HG02610 (cell line): Measurements from ENCODE around the gene MAFF.
"Not testable (repeated sequence)": the region's sequence is repeated elsewhere in the genome, so short reads cannot be mapped to it uniquely, and the experiment has no call there.

Experiments used
- ATAC-seq: cut with Tn5 transposase; IDR thresholded peaks from one replicate; pipeline ENCODE4 v1.9.1; 2021; ENCODE audit warnings: mild to moderate bottlenecking, moderate library complexity; ENCODE audit not compliant: unreplicated experiment

Gene MAFF

GRCh38 chr22:38201711-38202436, at the start of gene MAFF:
Gene MAFF, plus strand, starts transcription at chr22:38201994. Its CDS starts 11,860 bp downstream, at chr22:38213854.
- ATAC-seq: peak; percentile 47

GRCh38 chr22:38153821-38154562, 47.8 kb upstream of the MAFF start:
- ATAC-seq: no peak

GRCh38 chr22:38154563-38154915, 47.3 kb upstream of the MAFF start:
- ATAC-seq: not testable (repeated sequence)

- no peak for ATAC-seq
Observed at GRCh38 chr22:38155703-38156102, 46.1 kb upstream of the MAFF start.

- ATAC-seq: no peak
Observed at GRCh38 chr22:38162881-38163843, 38.6 kb upstream of the MAFF start.

GRCh38 chr22:38163844-38164550, 37.8 kb upstream of the MAFF start:
- ATAC-seq: no peak

- ATAC-seq: no peak
Observed at GRCh38 chr22:38164551-38164918, 37.3 kb upstream of the MAFF start.

- no peak for ATAC-seq
Observed at GRCh38 chr22:38165922-38166593, 35.7 kb upstream of the MAFF start.

GRCh38 chr22:38167988-38168407, 33.8 kb upstream of the MAFF start:
- no peak for ATAC-seq

GRCh38 chr22:38169116-38169515, 32.7 kb upstream of the MAFF start:
- no peak for ATAC-seq

GRCh38 chr22:38170469-38170868, 31.3 kb upstream of the MAFF start:
- ATAC-seq: no peak

GRCh38 chr22:38171927-38172831, 29.6 kb upstream of the MAFF start:
- ATAC-seq: no peak

GRCh38 chr22:38172832-38173640, 28.8 kb upstream of the MAFF start:
- ATAC-seq: no peak

GRCh38 chr22:38173641-38173906, 28.2 kb upstream of the MAFF start:
- ATAC-seq: no peak

- ATAC-seq: no peak
Observed at GRCh38 chr22:38174626-38175025, 27.2 kb upstream of the MAFF start.

GRCh38 chr22:38175206-38176118, 26.3 kb upstream of the MAFF start:
- ATAC-seq: no peak

GRCh38 chr22:38176170-38176741, 25.5 kb upstream of the MAFF start:
- ATAC-seq: peak; percentile 34
